ENCODE measurements around the gene TAC3. TPM values are rescaled to one million over a fixed set of nuclear protein-coding genes. Genes with fewer than 3 reads are reported as not detected.
A peak's percentile ranks its signal among the peaks of the same experiment; 100 is the strongest.
"Not testable (repeated sequence)": the region's sequence is repeated elsewhere in the genome, so short reads cannot be mapped to it uniquely, and the experiment has no call there.

The TAC3 gene
- total and polyA plus RNA-seq, 5 donors, result not detected

DNA sequence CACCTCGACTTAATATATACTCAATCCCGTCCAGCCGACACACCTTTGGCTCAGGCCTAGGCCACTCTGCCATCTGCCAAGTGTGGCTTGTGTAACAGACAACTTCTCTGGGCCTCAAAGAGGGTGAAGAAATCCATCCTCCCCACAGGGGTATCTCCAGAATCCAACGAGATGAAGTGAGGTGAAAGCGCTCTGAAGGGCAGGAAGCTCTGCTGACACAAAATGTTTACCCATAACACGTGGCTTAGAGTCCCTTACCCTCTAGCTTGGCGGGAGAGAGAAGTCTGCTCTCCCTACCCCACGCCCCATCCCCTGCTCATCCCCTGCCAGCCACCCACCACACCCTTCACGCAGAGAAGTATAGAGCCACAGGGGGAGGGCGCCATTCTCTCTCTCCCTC is 23.0 kb downstream of the TAC3 start:
- intact Hi-C loops (cut with DNase I), result loop anchor here in 1 of 4 donors (10.0 kb wide), 1 partner anchor 229 kb away; the partner anchor contains the start of gene HSD17B6
- no peaks in the 10 kb centered on the region for H3K27me3 ChIP-seq (ENCODE audit: control insufficient read depth, insufficient read depth)
- H3K27ac ChIP-seq (ENCODE audit: low read length), result no peak overlapping the region
- H3K4me1 ChIP-seq (ENCODE audit: control insufficient read depth, insufficient read depth, low read length), result no peaks in the 10 kb centered on the region
- H3K4me3 ChIP-seq (ENCODE audit: low read length), result no peak overlapping the region
- DNase-seq (no peak), ATAC-seq (no peak)
- whole genome bisulfite sequencing, result 75% methylated on average over 10 of the region's 10 CpGs
- no peaks in the 10 kb centered on the region for H3K9me3 ChIP-seq (ENCODE audit: control insufficient read depth, low read length)

DNA sequence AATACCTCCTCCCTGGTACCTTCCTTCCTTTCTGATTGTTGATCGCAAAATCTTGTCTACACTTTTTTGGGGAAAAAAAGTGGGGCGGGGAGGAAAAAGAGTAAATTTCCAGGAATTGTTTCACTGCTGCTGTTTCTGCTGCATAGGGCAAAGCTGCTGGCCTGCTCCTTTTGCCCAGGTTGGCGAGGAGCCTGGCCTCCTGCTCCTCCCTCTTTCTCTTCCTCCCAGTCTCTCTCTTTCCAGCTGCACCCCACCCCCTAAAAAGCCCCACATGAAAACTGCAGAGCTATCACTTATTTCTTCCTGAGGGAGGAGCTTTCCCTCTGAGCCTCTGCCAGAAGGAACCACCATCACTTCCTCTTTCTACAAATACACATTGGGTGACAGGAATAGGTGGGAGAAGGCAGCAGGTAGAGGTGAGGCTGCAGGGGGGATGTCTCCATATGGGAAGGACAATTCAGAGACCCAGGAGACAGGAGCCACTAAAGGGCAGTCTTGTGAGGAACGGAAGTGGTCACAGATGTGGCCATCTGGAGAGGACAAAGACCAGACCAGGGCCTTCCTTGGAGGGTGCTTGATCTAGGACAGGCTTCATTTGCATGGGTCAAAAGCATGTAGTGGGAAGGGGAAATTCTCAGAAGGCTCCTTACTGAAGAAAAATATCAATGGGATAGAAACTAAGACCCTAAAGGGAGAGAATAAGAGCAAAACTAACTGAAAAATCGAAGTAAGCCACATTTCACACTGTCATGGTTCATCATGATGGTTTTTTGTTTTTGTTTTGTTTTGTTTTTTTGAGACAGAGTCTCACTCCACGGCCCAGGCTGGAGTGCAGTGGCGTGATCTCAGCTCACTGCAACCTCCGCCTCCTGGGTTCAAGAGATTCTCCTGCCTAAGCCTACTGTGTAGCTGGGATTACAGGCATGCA is 24.7 kb downstream of the TAC3 start:
- peak; percentile 54 to 87 (median 85) for DNase-seq
- WGBS, result 68% methylated on average over 8 of the region's 8 CpGs
- Histone ChIP-seq H3K4me3 (ENCODE audit: low read length) (no peak overlapping the region), H3K4me1 (ENCODE audit: control insufficient read depth, insufficient read depth, low read length) (peaks cover 6% of the 10 kb centered on the region), H3K9me3 (ENCODE audit: control insufficient read depth, low read length) (no peaks in the 10 kb centered on the region), H3K27me3 (ENCODE audit: control insufficient read depth, insufficient read depth) (no peaks in the 10 kb centered on the region), H3K27ac (ENCODE audit: low read length) (no peak overlapping the region)
- intact Hi-C loops (cut with DNase I), result loop anchor here in 1 of 4 donors (10.0 kb wide), 1 partner anchor 227 kb away; the partner anchor contains the start of gene HSD17B6
- peak; percentile 62 to 71 for ATAC-seq

DNA sequence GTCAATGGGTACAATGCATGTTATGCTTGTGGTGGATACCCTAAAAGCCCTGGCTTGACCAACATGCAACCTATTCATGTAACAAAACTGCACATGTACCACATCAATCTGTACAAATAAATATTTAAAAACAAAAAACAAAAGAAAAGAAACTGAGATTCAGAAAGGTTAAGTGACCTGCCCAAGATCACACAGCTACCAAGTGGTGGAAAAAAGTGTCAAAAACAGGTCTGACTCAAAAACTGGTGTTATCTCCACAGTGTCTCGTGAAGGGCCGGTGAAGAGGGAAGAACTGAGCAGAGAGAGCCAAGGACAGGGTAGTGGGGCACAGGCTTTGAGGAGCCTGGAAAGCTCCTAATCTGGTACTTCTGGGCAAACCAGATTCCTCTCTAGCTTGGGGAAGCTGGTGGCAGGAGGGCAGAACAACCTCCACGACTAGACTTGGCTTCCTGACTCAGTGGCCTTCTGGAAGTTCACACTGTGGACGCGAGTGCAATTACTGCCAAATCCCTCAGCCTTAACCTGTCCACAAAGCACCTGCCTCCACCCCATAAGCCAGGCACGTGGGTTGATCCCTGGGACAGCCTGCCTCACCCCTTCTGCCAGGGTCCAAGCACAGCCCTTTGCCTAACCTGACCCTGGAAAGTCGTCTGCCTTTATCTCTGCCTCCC is 25.5 kb downstream of the TAC3 start:
- 43% methylated on average over 7 of the region's 7 CpGs for WGBS
- ATAC-seq, result peak; percentile 23 to 47
- H3K9me3 ChIP-seq (ENCODE audit: control insufficient read depth, low read length), result no peaks in the 10 kb centered on the region
- H3K4me1 ChIP-seq (ENCODE audit: control insufficient read depth, insufficient read depth, low read length), result peaks cover 6% of the 10 kb centered on the region
- no peaks in the 10 kb centered on the region for H3K27me3 ChIP-seq (ENCODE audit: control insufficient read depth, insufficient read depth)
- H3K27ac ChIP-seq (ENCODE audit: low read length), result no peak overlapping the region
- H3K4me3 ChIP-seq (ENCODE audit: low read length), result no peak overlapping the region
- intact Hi-C loops (cut with DNase I), result loop anchor here in 1 of 4 donors (10.0 kb wide), 1 partner anchor 226 kb away; the partner anchor contains the start of gene HSD17B6
- no peak for DNase-seq

DNA sequence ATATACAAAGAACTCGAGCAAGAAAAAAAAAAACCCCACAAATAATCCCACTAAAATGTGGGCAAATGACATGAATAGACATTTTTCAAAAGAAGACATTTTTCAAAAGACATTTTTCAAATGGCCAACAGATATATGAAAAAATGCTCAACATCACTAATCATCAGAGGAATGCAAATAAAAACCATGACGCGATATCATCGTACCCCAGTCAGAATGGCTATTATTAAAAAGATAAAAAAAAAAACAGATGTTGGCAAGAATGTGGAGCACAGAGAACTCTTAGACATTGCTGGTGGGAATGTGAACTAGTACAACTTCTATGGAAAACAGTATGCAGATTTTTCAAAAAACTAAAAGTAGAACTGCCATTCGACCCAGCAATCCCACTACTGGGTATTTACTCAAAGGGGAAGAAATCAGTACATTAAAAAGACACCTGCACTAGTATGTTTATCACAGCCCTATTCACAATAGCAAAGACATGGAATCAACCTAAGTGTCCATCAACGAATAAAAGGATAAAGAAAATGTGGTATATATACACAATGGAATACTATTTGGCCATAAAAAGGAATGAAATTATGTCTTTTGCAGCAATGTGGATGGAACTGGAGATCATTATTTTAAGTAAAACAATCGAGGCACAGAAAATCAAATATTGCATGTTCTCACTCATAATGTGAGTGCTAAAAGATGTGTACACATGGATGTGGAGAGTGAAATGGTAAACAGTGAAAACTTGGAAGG is 26.3 kb downstream of the TAC3 start:
- ATAC-seq (no peak), DNase-seq (no peak)
- WGBS, result 57% methylated on average over 7 of the region's 7 CpGs
- no peak overlapping the region for H3K4me3 ChIP-seq (ENCODE audit: low read length)
- H3K9me3 ChIP-seq (ENCODE audit: control insufficient read depth, low read length), result no peaks in the 10 kb centered on the region
- no peaks in the 10 kb centered on the region for H3K27me3 ChIP-seq (ENCODE audit: control insufficient read depth, insufficient read depth)
- peaks cover 6% of the 10 kb centered on the region for H3K4me1 ChIP-seq (ENCODE audit: control insufficient read depth, insufficient read depth, low read length)
- no peak overlapping the region for H3K27ac ChIP-seq (ENCODE audit: low read length)
- intact Hi-C loops (cut with DNase I), result loop anchor here in 3 of 4 donors (5.0 to 10.0 kb wide), 3 partner anchors 145 to 228 kb away; partner anchors contain the start of gene HSD17B6 (in 3 of the 3)

DNA sequence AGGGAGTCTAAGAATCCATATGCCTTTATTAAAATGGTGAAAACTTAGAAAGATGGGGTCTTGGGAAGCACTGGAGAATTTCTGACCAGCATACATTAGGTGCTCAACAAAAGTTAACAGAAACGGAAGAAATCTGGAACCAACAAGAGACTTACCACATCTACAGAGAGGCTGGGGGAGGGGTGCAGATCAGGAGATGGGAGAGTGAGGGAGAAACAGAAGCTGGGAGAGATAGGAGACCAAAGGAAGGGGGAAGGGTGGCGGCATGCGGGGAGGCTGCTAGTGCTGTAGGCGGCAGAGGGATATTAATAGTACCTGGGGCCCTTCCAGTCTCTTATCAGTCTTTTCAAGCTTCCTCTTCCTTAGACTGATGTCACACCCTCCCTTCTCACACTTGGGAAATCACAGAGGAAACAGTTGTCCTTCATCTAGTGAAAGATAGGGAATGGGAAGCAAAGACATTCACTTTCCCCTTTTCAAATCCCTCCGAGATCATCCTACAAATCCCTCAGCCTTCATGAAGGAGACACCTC is 28.1 kb downstream of the TAC3 start:
- H3K27ac ChIP-seq (ENCODE audit: low read length), result no peak overlapping the region
- DNase-seq, result peak; percentile 49 to 68 (median 65)
- H3K4me3 ChIP-seq (ENCODE audit: low read length), result no peak overlapping the region
- H3K9me3 ChIP-seq (ENCODE audit: control insufficient read depth, low read length), result no peaks in the 10 kb centered on the region
- H3K27me3 ChIP-seq (ENCODE audit: control insufficient read depth, insufficient read depth), result no peaks in the 10 kb centered on the region
- intact Hi-C loops (cut with DNase I), result loop anchor here in 2 of 4 donors (5.0 to 10.0 kb wide), 2 partner anchors 143 to 226 kb away; partner anchors contain the start of gene HSD17B6 (in 2 of the 2)
- peaks cover 6% of the 10 kb centered on the region for H3K4me1 ChIP-seq (ENCODE audit: control insufficient read depth, insufficient read depth, low read length)
- WGBS, result 11% methylated on average over 5 of the region's 5 CpGs
- peak; percentile 83 to 88 for ATAC-seq

DNA sequence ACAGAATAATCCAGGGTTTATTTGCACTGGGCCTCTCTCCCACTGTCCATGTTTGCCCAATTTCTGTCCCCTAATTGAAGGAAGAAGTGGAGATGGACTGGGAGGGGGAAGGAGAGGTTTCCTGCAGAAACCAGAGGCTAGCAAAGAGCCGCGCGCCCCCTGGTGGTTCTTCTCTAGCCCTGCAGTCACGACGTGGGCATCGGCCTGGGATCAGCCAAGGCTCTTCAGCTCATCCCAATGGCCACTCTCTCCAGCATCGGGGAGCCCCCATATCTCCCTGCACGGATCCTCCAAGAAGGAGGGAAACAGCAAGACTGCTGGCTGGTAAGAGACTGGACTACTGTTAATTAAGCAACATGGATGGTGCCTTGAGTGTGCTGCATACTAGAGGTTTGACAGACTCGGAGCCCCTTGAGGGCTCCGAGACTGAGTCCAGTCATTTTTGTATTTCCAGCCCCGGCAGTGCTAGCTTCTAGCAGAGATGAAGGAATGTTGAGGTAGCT is 28.7 kb downstream of the TAC3 start:
- intact Hi-C loops (cut with DNase I), result loop anchor here in 3 of 4 donors (2.0 to 10.0 kb wide), 3 partner anchors 143 to 225 kb away; partner anchors contain the start of gene HSD17B6 (in 3 of the 3)
- 23% methylated on average over 11 of the region's 11 CpGs for WGBS
- H3K4me1 ChIP-seq (ENCODE audit: control insufficient read depth, insufficient read depth, low read length), result peaks cover 6% of the 10 kb centered on the region
- no peaks in the 10 kb centered on the region for H3K9me3 ChIP-seq (ENCODE audit: control insufficient read depth, low read length)
- H3K4me3 ChIP-seq (ENCODE audit: low read length), result no peak overlapping the region
- DNase-seq (peak; percentile 80 to 91 (median 90)), ATAC-seq (peak; percentile 81 to 84)
- H3K27ac ChIP-seq (ENCODE audit: low read length), result no peak overlapping the region
- no peaks in the 10 kb centered on the region for H3K27me3 ChIP-seq (ENCODE audit: control insufficient read depth, insufficient read depth)

DNA sequence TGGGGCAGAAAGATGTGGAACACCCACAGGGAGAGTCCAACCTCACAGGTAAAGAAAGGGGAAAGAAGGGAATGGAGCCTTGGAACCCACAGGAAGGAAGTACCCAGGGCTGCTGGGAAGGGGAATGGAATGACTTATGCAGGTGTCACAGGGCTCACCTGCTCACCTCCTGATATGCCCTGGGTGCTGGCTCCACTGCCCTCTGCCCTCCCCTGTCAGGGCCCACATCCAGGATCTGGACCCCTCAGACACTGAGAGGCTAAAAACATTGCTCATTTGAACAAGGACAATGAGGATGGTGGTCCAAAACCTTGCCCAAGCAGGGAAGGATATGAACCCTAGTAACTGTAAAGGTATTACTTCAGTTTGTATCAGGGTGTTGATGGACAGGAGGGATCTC is 29.3 kb downstream of the TAC3 start:
- H3K27me3 ChIP-seq (ENCODE audit: control insufficient read depth, insufficient read depth), result no peaks in the 10 kb centered on the region
- intact Hi-C loops (cut with DNase I), result loop anchor here in 3 of 4 donors (2.0 to 10.0 kb wide), 3 partner anchors 142 to 225 kb away; partner anchors contain the start of gene HSD17B6 (in 3 of the 3)
- no peak for DNase-seq
- ATAC-seq, result no peak
- peaks cover 6% of the 10 kb centered on the region for H3K4me1 ChIP-seq (ENCODE audit: control insufficient read depth, insufficient read depth, low read length)
- H3K27ac ChIP-seq (ENCODE audit: low read length), result no peak overlapping the region
- no peaks in the 10 kb centered on the region for H3K9me3 ChIP-seq (ENCODE audit: control insufficient read depth, low read length)
- H3K4me3 ChIP-seq (ENCODE audit: low read length), result no peak overlapping the region

DNA sequence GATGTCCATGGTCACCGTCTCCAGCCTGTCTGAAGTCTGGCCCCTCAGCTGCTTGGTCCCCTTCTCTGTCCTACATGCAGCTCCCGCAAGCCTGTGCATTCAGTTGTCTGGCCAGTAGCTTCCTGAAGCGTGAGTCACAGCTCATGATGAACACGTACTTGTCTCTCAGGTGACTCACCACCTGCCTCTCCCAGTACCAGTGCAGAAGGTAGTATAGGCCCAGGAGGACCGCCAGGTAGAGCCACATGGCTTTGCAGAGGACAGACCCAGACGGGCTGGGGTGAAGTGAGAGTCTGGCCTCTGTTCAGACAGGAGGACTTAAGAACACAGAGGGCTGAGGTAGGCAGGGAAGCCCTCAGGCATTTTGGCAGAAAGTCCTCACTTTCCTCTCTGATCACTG is 30.6 kb downstream of the TAC3 start:
- not testable (repeated sequence) for ATAC-seq; DNase-seq; H3K27ac ChIP-seq (ENCODE audit: low read length); H3K4me1 ChIP-seq (ENCODE audit: control insufficient read depth, insufficient read depth, low read length); H3K9me3 ChIP-seq (ENCODE audit: control insufficient read depth, low read length); H3K27me3 ChIP-seq (ENCODE audit: control insufficient read depth, insufficient read depth); H3K4me3 ChIP-seq (ENCODE audit: low read length)
- 81% methylated on average over 5 of the region's 6 CpGs for WGBS
- intact Hi-C loops (cut with DNase I), result loop anchor here in 3 of 4 donors (2.0 to 10.0 kb wide), 3 partner anchors 141 to 223 kb away; partner anchors contain the start of gene HSD17B6 (in 3 of the 3)

DNA sequence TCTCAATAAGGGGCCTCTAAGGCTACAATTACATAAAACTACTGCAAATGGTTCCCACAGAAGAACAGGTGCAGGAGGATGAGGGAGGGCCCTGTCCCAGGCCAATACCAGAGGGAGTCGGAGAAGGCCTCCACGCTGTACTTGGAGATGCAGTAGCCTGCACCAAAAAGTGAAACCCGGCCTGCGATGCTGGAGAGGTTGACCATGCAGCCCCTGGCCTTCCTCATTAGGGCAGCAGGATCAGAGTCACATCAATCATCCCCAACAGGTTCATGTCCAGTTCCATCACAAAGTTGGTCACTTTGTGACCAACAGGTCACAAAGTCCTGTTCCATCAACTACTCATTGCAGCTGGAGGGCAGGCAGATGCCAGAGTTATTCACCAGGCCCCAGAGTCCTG is 32.9 kb downstream of the TAC3 start:
- Histone ChIP-seq H3K9me3 (ENCODE audit: control insufficient read depth, low read length) (no peaks in the 10 kb centered on the region), H3K4me1 (ENCODE audit: control insufficient read depth, insufficient read depth, low read length) (peaks cover 6% of the 10 kb centered on the region), H3K27ac (ENCODE audit: low read length) (no peak overlapping the region), H3K4me3 (ENCODE audit: low read length) (no peak overlapping the region), H3K27me3 (ENCODE audit: control insufficient read depth, insufficient read depth) (no peaks in the 10 kb centered on the region)
- 73% methylated on average over 4 of the region's 4 CpGs for WGBS
- DNase-seq (no peak), ATAC-seq (no peak)
- intact Hi-C loops (cut with DNase I), result loop anchor here in 1 of 4 donors (10.0 kb wide), 1 partner anchor 139 kb away; no protein-coding TSS in a partner anchor
